ENCODE results near the gene APBA1.

The APBA1 gene

DNA sequence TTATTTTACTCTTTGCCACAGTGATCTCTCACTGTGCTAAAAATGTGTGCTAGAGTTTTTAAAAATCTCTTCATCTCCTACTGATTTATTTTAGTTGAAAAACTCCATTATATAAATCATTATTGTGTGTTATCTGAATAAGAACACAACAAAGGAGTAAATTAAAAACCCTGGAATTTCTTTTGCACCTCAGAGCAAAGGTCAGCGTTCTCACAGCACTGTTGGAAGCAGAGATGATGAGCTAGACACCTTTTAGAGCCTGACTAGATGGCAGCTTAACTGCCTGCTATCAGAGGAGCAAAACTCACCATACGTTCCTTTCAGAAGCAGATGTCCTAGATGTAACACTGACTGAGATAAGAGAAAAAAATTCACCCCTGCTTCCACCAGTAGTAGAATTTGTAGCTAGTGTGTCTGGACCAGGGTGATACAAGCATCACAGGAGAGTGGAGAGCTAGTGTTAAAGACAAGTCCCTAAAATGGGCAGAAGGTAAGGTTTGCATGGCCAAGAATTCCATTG, 200.0 kb downstream of the APBA1 start:
- no peak for DNase-seq (ENCODE audit: low read depth)

DNA sequence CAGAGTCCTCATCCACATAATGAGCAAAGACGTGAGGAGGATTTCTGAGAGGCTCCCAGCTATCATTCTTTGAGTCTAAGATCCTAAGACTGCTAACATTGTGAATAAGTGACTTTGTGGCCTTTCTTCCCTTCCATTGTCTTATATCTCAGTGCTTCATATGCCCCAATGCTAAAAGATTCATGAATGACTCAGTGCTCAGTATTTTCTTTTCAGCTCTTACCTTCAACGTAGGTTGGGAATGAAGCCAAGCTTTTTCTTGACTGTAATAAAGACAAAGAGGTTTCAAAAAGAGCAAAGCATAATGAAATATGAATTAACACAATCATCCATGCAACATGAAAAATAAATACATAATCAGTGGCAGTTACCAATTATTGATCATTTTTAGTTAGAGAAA, 200.7 kb downstream of the APBA1 start:
- no peak for DNase-seq (ENCODE audit: low read depth)

DNA sequence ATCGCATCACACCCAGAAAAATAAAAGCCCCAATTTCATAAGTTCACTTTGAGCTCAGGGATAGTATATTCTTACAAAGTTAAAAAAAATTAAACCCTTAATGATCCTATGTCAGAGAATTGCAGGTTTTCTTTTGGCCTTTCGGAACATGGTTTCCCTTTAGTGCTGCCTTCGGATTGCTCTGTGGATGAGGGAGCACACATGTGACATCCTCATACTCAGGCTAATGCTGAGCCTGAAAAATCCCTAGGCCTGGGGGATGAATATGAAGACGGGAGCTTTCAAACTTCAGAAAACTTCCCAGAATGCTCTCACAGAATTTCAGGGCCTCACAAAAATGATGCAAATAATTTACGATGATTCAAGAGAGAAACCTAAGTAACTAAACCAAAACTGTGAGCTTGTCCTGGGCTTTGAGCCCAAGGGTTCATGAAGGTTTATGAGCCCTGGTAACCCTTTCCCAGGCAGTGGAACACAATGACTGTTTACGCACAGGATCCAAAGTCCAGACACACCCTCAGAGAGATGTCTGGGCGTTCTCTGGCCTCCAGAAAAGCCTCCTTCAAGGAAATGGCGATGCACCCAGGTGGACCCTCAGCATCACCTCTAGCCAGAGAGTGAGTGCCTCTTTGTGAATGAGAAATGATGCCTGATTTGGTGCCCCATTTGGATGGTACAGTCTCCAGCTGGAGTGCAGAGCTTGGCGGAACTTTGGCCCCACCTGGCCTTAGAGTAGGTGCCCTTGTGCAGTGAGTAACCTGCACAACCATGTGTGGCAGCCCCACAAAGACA, 201.8 kb downstream of the APBA1 start:
- DNase-seq (ENCODE audit: low read depth) = no peak

DNA sequence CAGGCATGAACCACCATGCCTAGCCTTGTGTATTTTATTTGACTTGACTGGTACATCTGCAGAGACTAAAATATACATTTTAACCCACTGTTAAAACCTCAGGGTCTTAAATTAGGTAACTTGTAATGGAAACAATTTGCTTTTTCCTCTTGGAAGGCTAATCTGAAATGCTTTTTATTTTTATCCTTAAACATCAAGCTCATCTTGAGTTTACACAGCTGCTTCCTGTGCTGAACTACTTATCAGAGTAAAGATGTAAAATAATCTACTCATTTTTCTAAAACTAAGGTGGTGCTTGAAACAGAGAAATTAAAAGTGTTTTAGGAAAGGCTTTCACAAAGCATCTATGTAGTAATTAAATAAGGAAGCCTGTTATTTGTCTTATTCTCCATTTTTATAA, 203.0 kb downstream of the APBA1 start:
- DNase-seq (ENCODE audit: low read depth) = no peak

DNA sequence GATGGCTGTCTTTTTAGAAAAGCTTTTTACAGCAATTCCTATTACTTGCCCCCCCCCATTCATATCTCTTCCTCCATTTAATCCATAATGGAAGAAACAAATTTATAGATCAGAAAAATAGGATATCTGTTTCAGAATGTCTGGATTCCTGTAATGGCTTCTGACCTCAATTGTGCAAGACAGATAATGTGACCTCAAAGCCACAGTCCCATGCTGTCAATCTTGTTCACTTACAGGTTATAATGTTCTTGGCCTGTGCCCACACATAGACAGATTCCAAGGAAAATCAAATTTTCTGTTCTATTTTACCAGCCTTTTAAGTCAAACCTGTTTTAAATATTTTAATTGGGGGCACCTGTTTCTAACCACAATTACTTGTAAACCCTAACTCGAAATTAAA, 203.8 kb downstream of the APBA1 start:
- DNase-seq (ENCODE audit: low read depth) = no peak

DNA sequence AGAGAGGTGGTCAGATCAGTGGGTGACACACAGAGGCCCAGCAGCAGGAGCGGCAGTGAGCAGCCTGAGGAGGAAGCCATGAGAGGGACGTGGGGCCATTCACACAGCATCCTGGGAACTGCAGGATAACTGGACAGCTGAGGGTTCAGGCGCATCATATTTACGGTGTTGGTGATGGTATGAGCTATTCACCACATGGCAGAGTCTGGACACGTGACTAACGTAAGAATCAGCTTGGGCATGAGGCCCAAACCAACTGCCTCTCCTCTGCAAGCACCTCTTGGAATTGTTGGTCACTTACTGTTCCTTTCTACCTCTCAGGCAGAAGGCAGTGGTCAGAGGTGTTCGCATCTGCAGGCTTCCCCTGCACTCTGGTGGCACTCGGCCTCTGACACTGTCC, 206.0 kb downstream of the APBA1 start:
- no peak for DNase-seq (ENCODE audit: low read depth)

DNA sequence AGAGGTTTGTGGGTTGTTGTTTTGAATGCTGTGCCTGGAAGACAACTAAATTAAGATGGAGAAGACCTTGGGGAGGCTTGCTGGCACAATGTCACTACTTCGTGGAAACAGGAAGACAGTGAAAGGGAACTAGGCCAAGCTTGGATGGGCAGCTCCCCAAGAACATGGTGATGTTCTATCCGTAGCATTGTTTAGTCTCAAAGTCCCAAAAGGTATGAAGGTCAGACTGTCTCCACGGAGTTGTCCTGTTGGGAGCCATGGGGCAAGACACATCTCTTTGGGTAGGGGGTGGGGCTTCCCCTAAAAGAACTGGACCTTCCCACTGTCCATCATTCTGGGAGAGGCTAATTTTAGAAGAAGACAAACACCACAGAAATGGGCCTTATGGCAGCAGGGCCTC, 206.7 kb downstream of the APBA1 start:
- no peak for DNase-seq (ENCODE audit: low read depth)

DNA sequence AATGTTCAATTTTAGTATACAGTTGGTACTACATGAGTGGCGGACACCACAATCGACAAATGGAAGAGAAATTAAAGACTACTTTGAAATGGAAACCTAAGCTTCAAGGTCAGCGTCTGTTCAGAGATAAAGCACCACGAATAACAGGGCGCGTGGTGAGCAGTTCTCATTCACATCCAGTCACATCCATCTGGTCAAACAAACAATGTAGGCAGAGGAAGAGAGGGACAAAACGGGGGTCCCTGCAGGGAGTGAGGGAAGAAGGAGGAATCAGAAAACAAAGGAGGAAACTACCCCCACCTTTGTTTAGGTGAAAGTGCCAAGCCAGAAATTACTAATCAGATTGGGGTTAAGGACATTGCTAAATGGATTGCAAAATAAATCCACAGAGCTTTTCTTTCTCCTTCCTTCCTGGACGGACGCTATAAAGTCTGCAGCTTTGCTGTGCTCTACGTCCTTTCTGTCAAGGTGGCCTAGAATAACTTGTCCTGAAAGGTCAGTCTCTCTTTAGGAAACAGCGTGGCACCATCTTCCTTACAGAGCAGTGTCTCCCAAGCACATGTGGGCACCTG, 208.6 kb downstream of the APBA1 start:
- no peak for DNase-seq (ENCODE audit: low read depth)

DNA sequence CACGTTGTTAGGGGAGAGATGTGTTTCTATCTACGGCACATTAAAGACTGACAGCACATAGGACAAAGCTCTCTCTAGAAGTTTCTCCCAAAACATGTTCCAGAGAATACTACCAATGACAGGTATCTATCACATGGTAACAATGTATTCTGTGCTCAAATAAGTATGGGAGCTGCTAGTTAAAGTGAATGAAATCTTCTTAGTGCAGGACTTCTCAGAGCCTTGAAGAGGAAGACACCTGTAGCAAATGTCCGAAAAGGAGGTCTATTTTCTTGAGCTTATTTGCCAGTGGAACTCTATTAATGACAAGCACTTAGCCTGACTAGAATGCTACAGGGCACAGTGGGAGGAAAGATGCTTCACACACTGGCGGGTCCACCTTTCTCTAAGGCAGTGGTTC, 209.8 kb downstream of the APBA1 start:
- no peak for DNase-seq (ENCODE audit: low read depth)

DNA sequence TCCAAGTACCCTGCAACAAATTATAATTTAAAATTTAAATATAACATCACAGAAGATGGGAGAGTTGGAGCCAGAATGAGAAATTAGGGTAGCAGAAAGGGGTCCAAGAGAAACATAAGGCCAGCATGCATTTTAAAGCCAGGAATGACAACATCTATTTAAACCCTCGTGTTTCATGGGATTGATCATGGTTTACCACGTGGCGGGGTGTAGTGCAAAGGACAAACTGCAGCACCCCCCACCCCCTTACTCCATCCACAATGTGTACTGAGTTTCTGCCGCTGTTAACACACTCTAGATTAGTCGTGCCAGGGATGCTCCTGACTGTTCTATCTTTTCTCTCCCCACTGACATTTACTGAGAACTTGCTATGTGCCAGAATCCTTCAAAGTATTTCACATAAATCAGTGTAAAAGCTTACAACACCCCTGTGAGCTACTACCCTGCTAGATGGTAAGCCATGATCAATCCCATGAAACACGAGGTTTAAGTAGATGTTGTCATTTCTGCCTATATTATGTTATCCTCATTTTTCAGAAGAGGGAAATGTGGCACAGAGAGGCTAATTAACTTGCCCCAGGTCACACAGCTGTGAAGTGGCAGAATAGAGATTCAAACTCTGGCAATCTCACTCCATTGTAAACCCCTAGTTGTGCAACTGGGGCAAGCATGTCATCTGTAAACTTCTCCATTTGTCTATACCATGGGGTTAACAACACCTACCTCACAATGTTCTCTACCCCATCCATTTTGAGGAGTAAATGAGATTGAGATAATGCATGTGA, 210.9 kb downstream of the APBA1 start:
- DNase-seq (ENCODE audit: low read depth) = no peak

DNA sequence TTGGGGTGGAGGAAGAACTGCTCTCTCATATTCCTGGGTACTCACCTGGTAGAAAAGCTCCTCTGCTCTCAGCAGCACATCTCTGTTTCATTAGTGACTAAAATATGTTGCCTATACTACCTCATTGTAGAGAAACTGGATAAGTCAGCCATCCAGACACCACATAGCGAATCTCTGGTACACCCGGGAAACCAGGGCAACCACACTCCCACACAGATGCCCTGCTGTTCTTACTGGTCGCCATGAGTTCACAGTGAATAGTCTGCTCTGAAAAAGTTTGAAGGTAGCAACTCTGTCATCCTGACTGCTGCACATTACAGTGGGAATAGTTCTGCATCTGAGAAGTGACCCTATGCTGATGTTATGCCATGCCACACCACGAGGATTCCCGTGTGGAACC, 212.2 kb downstream of the APBA1 start:
- no peak for DNase-seq (ENCODE audit: low read depth)

DNA sequence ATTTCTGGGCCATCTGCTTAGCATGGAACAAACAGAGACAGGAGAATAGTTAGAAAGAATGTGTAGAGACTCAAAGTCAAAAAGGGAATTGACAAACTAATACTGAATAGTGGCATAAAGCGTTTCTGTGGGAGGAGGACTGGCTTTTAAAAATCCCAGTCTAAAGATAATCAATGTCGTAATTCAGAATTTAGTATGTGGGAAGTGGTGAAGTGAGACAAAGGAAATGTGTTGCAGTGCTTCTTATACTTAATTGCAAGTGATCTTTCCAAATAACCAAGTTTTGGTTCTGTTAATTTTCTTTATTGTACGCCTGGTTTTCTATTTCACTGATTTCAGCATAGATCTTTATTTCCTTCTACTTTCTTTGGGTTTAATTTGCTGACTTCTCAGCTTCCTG, 214.0 kb downstream of the APBA1 start:
- DNase-seq (ENCODE audit: low read depth) = no peak

DNA sequence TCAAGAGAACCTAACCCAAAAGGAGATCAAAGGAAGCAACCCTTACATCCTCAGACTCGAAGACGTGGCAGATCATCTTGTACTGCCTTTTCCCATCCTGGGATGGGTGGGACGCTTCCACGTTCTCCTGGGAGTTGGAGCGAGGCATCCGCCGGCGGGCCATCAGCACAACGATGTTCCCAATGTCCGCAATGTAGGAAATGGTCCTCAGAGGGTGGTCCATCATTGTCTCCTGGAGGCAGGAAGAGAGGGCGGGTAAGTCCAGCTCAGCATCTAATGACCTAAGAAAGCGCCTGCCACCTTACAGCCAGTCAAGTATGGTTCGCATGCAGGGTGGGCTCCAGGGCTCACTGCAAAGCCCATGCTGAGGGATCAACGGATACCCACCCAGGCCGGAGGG, 216.0 kb downstream of the APBA1 start:
- DNase-seq (ENCODE audit: low read depth) = no peak

DNA sequence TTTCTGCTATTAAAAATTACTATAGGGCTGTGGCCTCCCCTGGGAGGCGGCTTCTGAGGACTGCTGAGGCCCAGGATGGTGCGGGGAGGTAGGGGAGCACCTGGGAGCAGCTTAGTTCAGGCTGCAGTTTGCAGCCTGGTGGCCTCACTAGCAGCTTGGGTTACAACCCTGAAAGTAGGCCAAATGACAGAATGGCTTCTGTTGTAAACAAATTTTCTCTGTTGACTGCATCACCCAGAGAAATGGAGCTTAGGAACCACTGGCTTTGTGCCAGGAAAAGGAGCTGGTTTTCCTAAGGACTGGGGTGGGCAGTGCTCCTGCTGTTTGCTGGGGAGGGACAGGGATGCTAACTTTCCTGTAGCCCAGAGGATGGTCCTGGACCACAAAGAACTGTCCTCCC, 216.9 kb downstream of the APBA1 start:
- DNase-seq (ENCODE audit: low read depth) = no peak

DNA sequence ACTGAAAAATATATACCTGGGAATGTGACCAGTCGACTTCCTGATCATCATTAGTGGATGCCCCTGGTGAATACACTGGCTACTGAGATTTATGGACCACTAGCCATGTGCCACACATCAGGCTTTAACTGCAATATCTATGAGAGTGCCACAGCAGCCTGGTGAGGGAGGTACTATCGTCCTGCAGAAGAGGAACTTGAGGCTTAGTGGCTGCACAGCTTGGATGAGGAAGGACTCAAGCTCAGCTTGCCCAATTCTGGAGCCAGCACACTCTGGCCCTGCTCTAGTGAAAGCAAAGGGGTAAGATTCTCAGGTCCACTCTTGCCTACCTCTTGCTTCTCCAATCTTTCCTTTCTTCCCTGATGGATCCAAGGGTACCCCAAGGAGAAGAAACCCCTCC, 217.8 kb downstream of the APBA1 start:
- DNase-seq (ENCODE audit: low read depth) = no peak

DNA sequence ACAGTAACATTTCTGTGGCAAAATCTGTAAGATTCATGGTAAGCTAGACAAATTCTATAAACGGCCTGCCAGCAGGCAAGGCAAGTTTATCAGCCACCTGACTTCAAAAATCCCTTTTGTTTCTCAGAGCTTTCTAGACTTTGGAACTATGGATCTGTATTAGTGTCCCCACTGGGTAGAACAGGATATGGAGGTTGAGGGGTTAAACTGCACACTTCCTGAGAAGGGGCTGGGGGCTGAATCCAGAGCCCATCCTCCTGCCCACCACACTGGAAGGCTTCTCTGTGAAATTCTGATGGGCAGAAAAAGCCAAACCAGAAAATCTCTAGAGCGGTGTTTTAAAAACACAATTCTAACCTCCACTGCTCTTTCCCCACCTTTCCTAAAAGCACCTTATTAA, 218.4 kb downstream of the APBA1 start:
- no peak for DNase-seq (ENCODE audit: low read depth)

DNA sequence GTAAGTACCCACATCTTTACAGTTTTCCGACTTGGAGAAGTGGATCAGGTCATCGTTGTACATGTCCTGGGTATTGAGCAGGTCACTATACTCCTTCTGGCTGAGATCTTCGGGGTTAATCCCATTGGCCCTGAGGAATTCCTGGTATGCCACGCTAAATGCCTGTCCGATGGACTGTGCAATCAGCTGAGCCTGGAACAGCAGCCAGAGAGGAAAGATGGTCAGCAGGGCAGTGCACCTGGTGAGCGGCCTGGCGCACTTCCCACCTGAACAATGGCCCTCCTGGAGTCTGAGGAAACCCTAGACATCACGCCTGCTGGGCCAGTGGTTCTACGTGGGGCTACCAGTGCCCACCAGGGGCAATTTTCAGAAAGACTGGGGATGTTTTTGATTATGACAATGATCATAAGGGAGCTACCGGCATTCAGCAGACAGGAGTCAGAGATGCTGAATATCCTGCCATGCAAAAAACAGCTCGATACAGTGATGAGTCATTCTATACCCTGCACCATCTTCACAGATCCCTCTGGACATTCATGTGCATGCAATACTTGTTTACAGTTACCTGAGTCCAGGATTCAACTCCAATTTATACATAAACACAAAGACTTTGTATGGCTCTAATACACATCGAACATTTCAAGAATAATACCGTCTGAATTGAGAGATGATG, 219.9 kb downstream of the APBA1 start:
- no peak for DNase-seq (ENCODE audit: low read depth)

DNA sequence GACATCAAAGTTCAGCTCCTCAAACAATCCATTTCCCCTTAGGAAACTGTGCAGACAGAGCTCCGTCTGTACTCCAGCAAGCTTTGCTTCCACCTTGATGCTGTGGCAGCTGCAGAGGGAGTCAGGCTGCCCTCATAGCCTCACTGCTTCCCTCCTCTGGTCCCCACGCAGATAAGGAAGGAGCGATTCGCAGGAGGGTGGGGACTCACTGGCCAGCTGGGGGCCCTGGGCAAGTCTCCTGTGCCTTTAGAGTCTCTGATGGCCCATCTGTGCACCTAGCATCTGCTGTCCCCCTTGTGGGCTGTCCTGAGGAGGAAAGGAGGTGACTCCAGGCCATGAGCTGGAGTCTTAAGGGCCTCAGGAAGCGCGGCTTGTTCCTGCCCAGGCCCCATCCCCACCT, 225.7 kb downstream of the APBA1 start:
- DNase-seq (ENCODE audit: low read depth) = no peak

DNA sequence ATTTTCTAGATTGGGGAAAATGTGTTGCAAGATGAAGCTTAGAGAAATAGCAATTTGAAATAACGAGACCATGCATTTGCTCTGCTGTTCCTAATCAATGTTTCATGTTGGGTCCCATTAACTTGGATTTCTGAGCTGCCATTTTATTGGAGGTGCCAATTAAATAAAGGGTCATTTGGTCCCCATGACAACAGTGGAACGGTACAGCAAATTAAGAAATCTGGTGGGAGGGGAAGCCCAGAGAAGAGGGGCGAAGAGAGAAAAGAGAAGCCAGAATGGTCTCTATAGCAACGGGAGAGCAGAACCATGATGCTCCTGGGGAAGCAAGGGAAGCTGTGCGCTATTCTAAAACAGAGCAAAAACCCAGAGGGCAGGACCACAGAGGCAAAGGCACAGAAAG, 226.9 kb downstream of the APBA1 start:
- DNase-seq (ENCODE audit: low read depth) = no peak

DNA sequence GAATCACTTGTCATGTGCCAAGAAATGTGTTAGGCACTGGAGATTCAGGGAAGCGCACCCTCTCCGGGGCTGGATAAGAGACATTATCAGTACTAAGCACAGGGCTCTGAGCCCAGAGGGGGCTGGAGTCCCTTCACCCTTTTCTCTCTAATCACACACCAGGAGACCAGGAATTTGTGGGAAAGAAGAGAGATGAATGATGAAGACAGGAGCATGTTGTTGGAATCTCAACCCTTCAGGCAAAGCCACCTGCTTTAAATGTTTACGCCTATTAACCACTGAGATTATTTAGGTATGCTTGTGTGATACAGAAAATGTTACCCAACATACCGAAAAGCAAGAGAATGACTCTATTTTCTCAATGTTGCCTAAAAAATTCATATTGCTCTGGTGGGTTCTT, 227.4 kb downstream of the APBA1 start:
- no peak for DNase-seq (ENCODE audit: low read depth)

DNA sequence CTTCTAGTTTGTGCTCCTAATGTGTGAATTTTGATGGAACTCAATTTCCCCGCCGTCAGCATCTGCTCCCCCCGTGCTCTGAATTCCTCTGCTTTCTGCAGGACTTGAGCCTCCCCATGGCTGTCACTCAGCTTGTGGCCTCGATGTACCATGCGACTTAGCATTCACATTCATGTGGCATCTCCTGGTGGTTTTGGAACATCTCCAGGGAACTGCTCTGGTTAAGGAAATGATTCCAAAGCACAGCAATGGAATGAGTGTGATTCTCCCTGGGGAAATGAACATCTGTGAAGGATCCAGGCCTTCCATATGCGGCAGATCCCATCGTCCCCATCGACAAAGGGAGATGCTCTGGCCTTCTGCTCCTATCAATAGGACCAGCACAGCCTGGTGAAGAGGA, 228.2 kb downstream of the APBA1 start:
- DNase-seq (ENCODE audit: low read depth) = no peak

DNA sequence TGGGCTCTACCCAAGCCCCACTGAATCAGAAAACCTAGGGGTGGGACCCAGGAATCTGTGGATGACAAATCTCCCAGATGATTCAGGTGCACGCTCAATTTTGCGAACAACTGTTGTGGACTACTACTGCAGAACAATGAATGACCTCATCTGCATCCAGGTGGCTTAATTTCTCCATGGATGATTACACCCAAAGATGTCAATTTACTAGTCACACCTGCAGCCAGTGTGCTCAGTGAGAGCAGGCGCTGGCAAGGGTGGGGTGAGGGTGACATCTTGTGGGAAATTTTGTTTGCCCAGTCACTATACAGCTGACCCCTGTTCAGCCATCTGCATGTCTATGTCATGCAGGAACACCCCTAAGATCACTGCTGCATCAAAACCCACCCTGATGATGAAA, 229.0 kb downstream of the APBA1 start:
- no peak for DNase-seq (ENCODE audit: low read depth)

DNA sequence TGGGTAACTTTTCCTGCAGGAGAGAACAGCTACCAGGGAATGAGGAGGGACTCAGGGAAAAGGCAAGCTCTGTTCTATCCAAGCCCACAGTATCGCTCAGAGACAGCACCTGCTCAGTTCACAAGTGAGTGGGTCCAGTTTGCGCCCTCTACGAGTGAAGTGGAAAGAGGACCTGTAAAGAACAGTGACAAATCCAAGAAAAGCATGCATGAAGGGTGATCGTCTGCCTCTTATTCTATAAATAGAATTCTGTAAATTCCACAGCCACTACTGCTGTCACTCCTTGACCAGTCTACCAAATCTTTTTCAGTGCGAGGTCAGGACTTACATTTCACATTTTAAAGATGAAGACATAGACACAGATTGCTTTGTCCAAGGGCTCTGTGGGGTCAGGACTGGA, 229.7 kb downstream of the APBA1 start:
- DNase-seq (ENCODE audit: low read depth) = no peak
